ENCODE measurements around the gene TNIP1.

Gene TNIP1

DNA sequence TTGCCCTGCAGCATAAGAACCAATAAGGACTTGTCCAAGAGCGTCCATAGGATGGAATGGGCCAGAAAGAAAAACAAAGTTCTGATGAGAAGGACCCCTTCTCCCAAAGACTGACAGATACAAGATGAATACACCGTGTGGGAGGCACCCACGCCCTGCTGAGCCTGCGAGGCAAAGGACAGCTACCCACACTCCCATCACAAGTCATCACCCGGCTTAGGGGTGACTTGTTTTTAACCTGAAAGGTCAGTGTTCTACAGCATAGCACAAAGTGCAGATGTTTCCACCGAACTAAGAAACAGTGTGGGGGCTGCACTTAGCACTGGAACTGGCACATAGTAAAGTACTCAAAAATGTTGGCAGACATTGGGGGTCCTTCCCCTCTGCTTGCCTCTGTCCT, 13.9 kb downstream of the TNIP1 start:
- no peak for DNase-seq (ENCODE audit: low read depth in 1 of 2, low spot score in 1 of 2)

DNA sequence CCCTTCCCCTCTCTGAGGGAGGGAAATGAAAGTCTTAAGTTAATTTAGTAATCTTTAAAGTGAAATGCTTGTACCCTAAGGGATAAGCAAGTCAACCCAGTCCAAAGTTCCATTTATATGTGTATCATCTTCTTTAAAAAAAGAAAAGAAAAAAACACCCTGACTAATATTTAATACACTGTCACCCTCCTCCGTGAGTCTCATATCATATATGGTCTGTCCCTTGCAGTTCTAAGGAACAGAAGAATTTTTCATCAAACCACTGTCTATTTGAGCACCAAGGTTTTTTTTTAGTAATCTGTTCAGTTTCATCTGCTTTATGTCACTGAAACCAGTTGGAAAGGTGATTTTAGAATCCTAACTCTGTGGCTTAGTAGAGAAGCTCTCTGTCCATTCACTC, 15.2 kb downstream of the TNIP1 start:
- DNase-seq (ENCODE audit: low read depth in 1 of 2, low spot score in 1 of 2) = no peak

DNA sequence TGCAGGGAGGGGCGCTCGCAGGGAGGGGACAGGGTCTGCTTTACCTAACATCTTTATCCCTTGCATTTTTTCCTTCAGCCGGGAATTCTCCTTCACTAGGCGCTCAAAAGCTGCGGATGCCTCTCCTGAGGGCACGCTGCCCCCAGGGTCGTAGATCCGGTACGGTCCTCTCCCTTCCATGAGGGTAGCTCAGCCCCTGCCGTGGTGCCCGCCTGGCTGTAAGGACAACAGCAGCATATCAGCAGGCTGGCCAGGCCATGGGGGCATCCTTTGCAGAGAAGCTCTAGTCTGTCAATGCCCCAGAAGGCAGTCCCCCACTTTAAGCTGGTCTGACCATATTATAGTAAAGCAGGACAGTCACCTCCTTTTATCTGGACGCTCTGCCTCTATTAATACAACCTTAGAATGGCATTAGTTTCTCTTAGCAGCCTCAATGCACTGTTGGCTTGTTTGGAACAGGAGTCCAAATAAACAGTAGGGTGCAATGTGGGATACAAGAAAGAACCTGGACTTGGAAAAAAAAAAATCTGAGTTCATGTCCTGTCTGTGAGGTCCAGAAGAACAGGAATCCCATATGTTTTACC, 15.8 kb downstream of the TNIP1 start:
- DNase-seq (ENCODE audit: low read depth in 1 of 2, low spot score in 1 of 2) = no peak

DNA sequence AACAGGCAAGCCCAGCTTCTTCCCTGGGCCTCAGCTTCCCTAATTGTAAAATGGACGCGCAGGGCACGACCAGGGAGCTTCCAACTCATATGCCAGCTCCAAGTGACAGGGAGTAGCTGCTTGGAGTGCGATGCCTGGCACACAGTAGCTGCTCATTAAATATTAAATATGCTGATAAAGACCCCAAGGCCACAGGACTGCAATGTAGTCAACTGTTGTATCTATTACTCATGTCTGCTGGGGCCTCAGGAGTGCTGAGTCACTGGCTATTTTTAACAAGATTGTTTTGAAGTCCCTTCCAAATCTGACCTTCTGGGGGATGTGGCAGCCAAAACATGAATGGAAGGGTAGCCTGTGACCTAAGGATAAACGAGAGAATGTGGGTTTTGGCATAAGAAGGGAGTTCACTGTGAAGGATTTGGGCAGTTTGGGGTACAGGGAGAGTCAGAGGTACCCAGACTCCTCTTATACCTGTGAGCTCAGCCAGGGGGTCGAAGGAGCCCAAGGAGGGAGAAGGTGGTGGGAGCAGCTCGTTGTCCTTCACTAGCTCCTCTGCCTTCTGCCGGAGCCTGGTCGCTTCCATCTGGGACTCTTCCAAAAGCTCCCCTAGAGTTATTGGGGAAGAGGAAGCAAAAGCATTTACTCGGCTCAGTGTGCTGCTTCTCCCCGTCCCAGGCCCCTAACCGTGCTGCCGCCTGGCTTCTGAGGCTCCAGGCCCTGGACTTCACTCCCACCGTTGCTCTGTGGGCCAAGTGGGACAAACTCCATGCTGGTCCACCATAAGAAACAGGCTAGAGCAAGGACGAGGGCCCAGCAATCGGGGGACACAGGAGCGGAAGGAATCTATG, 17.5 kb downstream of the TNIP1 start:
- DNase-seq (ENCODE audit: low read depth in 1 of 2, low spot score in 1 of 2) = no peak

DNA sequence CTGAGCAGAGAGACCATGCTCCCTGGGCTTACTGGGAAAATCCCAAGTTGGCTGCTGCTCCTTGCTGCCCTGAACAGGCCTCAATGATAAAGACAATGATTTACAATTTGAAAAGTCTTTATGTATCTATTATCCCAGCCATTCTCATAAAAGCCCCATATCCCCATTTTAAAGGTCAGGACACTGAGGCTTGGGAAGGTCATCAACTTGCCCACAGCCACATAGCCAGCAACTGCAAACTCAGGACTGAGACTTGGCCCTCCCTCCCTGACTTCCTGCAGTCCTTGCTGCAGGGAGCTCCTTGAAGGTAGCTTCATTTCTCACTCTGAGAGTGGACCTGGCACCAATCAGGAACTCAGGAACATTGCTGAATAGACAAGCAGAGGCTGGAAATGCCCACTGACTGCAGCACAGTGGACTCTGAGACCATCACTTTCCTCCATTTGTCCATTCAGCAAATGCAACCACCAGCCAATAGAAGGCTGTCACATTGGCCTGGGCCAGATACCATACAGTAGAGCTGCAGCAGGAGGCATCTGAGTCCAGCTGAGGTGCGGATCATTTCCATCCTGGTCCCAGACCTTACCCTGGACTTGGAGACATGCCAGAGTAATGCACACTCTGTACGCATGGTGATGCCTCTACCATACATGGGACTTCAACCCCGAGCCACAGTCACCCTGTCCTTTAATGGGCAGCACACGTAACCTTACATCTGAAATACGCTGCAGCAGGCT, 18.3 kb downstream of the TNIP1 start:
- DNase-seq (ENCODE audit: low read depth in 1 of 2, low spot score in 1 of 2) = no peak

DNA sequence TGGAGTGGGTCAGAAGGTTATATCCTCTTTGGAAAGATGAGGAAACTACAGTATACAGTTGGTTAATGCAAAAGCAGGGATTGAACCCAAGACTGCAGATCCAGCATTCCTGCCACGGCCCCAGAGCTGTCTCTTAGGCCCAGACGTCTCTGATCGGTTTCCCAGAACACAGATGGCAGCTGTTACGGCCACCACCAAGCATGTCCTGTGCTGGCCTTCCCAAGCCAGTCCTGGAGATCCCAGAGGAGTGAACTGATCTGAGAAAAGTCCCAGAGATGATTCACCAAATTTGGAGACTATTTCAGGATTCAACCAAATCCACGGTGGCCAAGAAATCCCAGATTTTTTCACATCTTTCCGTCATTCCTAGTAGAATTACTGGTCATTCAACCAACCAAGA, 20.1 kb downstream of the TNIP1 start:
- DNase-seq (ENCODE audit: low read depth in 1 of 2, low spot score in 1 of 2) = no peak

DNA sequence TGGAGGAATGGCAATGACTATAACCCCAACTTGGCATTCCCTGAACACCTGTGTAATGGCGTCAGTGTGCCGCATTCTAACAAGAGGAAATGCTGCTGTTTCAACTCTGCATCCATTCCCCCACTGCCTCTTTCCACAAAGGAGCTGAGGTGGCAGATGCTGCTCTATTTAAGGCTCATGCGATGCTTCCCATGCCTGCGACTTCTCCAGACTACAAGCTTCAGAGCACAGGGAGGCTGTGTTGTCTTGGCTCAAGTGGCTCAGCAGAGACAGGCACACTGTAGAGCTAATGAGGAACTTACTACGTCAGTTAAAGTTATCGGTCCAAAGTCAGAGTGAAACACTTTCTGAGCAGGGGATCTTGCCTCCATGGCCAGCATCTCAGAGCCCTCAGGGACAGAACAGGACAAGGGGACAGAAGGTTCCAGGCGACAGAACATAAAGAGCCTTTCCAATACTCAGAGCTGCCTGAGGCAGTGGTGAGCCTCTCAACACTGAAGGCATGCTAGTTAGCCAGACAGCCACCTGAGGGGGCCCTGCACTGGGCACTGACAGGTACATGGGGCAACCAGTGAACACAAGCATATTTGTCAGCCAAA, 21.8 kb downstream of the TNIP1 start:
- DNase-seq (ENCODE audit: low read depth in 1 of 2, low spot score in 1 of 2) = no peak

DNA sequence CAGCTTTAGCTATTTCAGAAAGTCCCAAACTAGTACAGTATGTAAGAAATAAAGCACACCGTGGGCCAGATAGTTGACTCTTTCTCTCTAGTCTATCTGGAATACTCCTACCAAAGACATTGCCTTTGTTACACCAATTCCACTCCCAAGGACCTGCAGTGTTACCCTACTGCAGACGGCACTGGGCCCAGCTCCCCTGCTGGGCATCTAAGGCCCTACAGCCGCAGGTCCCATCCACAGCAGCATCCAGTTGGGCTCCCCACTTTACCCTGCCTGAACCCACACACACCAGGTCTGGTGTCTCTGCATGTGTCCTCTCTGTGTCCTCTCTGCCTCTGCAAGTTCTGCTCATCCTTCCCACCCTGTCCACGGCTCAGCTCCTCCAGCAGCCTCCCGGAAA, 22.5 kb downstream of the TNIP1 start:
- DNase-seq (ENCODE audit: low read depth in 1 of 2, low spot score in 1 of 2) = no peak

DNA sequence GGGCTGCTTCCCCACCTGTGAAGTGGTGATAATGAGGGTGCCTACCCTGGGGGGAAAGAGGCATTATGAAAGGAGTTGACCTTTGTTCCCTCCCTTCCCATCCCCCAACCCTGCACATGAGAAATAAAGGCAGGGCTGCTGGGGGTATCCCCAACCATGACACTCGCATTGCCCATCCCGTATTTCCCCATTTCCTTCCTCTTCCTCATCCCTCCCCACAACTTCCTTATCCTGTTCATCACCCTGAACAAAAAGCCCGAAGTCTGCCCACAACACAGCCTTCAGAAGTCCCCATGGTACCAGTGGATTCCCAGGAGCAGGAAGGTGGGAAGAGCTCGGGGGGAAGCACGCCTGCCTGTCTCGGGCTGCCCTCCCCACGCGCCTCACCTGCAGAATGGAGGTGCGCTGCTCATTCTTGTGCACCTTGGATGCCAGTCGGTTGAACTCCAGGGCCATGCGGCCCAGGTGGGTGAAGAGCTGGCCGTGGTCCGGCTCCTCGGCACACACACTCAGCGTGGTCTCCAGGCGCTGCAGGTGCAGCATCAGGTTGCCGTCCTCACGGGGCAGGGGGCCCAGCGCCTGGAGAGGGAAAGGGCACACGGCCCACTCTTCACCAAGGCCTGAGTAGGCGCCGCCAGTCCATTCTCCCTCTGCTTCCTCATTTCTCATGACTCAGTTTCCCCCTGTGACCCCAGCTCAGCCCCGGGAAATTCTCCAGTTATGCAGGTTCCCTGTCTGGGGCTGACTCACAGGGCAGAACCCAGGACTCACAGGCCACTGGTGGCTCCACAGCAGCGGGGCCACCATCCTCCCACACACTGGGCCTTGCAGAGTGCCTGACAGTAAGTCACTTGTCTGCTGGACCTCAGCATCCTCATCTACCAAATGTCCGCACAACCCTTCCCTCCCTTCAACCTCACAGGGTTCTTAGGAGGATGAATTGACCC, 24.2 kb downstream of the TNIP1 start:
- no peak for DNase-seq (ENCODE audit: low read depth in 1 of 2, low spot score in 1 of 2)

DNA sequence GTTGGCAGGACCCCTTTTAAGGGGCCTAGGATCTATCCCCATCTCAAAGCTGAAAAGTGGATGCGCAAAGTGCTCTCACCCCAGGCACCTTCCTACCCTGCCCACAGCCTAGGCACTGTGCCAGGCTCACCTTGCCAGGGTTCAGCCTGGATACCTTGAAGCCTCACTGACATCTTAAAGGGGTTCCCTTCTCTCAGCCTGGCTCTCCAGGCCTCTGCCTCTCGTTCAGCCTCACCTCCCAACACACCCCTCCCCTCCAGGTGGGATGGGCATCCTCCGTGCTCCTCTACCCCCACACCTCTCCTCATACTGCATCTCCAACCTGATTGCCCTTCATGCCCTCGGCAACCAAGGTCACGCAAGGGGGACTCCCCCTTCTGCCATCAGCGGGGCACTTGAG, 25.5 kb downstream of the TNIP1 start:
- DNase-seq (ENCODE audit: low read depth in 1 of 2, low spot score in 1 of 2) = no peak

DNA sequence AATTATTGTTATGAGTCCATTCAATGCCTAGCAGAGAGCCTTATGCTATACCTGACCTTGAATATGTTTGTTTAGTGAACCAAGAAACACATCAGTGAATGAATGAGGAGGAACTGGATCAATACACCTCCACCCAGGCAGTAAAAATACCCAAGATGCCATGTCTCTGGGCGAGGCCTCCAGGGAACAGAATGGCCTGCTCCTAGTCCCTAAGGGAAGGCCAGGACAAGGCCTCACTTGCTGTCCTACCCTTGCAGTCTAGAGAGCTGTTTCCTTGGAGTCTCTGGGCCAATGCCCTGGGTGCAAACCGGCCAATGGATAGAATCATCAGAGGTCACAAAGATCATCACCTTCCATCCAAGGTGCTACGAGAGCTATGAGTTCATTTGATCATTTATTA, 26.1 kb downstream of the TNIP1 start:
- DNase-seq (ENCODE audit: low read depth in 1 of 2, low spot score in 1 of 2) = no peak

DNA sequence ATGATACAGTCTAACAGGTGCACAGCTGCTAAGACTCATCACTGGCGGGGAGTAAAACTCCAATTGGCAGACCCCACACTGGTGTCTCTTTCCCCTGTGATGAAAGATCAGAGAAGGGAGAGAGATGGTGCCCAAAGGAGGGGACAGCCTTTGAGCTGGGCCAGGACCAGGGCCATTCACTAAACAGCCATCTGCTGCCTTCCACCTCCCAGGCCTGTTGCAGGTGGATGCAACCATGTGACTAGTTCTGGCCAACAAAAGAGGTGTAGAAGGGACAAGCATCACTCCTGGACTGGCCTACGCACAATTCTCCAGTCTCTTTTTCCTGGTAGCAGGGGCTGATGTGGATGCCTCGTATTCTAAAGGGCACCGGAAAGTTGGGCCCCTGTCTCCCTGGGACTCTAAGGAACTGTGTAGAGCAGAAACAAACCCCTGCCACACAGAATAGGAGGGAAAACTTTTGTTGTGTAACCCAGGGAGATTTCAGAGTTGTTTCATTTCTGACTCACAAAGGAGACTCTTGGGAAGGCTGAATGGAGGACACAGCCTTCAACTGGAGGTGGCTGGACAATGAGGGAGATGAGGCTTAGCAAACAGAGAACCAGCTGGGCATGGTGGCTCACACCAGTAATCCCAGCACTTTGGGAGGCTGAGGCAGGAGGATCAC, 26.9 kb downstream of the TNIP1 start:
- DNase-seq (ENCODE audit: low read depth in 1 of 2, low spot score in 1 of 2) = no peak

DNA sequence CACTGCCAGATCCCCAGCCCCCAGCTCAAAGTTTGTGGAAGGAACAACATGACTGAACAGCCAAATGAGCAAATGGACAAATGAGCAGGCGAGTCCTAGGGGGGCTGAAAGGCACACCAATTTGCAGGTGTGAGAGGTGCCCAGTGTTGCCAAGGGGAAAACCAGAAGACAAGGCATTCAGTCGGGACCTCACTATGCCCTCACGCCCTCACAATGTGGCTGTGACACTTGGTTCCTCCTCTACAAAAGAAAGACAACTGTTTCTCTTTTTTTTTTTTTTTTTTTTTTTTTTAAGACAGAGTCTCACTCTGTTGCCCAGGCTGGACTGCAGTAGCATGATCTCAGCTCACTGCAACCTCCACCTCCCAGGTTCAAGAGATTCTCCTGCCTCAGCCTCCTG, 28.0 kb downstream of the TNIP1 start:
- no peak for DNase-seq (ENCODE audit: low read depth in 1 of 2, low spot score in 1 of 2)

DNA sequence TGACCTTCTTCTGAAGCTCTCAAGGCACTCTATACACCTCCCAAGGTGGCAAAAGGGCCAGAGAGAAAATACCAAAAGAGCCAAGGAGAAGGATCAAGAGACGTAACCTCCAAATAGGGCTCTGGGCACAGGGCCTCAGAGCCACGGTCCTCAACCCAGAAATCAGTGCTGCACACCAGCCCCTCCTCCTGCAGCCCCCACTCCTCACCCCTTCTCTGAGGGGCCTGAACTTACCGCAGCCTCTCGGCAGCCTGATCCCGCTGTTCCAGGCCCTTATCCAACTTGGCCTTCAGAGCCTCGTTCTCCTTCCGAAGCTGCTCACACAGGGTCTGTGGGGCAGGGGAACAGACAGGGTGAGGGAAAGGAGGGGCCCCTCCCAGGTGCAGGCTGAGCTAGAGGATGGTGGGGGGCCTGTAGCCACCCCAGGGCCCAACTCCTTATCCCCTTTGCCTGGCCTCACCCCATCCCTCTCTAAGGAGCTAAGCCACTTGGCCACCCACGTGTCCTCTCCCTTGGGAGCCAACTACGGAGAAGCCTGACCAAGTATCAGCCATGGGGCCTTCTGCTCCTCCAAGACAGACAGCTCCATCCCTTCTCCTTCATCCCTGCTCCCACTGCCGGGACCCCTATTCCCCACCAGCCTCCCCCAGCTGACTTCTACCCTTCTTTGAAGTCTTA, 28.8 kb downstream of the TNIP1 start:
- no peak for DNase-seq (ENCODE audit: low read depth in 1 of 2, low spot score in 1 of 2)

DNA sequence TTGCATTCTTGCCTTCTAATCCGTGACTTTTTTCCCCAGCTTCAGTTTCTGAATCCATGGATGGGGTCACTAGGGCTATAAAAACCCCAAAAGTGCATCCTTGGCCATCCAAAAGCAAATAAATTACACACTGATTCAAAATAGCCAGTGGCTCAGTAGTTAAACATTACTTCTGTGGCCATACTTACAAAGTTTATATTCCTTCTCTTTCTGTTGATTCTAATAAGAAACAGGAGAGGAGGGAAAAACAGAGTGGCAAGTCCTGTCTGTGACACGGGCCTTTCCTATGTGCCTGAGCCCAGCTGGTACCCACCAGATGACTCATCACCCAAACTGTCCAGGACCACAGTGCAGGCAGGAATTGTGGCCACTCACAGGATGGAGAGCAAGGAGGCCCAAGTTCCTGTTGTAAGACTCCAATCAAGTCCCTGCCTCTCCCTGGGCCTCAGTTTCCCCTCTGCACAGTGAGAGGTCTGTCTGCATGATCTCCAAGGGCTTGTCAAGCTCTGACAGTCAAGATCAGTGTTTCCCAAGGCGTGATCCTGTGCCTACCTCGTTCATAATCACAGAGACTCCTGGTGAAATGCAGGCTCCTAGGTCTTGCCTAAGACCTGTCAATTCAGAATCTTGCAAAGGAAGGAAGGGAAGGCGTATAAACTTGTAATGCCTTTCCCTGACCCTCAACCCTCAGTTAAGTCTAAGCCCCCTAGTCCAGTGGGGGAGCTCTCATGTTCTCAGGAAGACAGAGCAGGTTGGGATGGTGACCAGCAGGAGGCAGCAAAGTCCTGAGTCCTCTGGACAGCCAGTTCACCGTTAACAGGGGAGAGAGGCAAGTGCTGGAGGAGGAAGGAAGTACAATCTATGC, 29.5 kb downstream of the TNIP1 start:
- peak; percentile 46 to 60 for DNase-seq (ENCODE audit: low read depth in 1 of 2, low spot score in 1 of 2)

DNA sequence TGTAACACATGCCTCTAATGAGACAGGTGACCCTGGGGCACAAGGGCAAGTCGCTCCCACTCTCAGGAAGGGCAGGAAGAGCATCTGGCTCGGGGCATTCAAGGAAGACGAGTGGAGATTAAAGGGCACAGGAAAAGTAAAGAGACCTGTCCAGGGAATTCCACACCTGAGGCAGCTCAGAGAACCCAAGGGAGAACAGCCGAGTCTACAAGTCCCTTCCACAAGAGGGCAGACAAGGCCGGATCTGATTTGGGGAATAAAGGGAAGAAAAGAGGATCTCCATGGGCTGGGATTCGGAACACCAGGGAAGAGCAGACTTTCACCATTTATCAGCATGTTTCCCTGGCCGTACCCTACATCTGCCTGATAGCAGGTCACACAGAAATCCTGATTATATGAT, 32.3 kb downstream of the TNIP1 start:
- no peak for DNase-seq (ENCODE audit: low read depth in 1 of 2, low spot score in 1 of 2)

DNA sequence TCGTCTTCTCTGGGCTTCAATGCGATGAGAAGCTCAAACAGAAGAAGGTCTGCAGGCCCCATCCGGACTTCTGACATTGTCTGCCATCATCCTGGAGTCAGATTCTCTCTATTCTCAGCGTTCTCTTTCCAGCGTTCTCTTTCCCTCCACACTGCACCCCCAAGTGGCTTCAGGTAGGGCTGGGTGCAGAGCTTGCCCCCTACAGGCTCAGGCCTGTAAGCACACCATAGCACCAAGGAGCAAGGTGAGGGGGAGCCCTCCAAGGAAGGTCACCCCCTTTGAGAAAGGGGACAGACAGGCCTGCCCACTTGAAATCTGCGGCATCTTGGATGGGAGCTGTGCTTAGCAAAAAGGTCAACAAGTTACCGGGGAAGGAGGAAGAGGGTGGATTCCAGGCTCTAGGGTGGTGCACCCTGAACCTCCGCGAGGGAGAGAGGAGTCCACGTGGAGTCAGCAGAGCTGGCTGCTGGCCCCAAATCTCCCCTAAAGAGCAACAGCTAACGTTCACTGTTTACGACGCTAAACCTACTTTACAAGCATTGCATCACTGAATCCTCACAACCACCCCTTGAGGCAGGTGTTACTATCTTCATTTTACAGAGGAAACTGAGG, 32.9 kb downstream of the TNIP1 start:
- DNase-seq (ENCODE audit: low read depth in 1 of 2, low spot score in 1 of 2) = no peak

DNA sequence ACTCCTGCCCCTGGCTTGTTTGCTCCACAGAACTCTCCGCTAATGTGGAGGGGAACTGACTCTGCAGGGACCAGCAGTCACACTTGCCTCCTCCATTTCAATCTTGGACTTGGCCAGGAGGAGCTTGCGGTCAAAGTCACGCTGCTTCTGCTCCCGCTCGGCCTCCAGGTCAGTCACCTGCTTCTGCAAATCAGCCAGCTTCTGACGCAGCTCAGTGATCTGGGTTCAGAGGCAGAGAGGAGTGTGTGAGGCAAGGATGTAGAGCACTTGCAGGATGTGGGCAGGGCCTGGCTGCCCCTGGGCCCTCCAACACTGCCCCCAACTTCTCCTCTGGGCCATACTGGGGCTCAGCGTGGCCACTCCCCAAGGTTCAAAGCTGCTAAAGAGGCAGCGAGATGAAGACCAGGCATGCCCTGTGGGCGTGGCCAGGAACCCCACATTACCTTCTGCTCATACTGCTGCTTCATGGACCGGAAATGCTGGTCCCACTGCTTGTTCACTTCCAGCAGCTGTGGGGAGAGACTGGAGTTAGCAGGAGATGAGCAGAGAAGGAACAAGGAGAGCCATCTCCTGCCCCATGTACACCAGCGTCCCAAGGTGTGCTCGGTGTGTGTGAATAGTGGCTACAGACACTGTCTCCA, 38.3 kb downstream of the TNIP1 start:
- no peak for DNase-seq (ENCODE audit: low read depth in 1 of 2, low spot score in 1 of 2)
